Measurements from ENCODE around the gene PALB2.
A peak's percentile ranks its signal among the peaks of the same experiment; 100 is the strongest.

PALB2 gene

GRCh38 chr16:23556881-23557778, 84.0 kb downstream of the PALB2 start, which contains the start of the genes EARS2 and UBFD1:
TSS of gene EARS2 (minus strand) at chr16:23557350. CDS start at chr16:23557343, 7 bp downstream.
TSS of gene UBFD1 (plus strand) at chr16:23557727. CDS start at chr16:23557743, 16 bp downstream.
- no peak for TF ChIP-seq ZNF274 (IDR thresholded peaks at IDR 0.05; ENCODE audit: low read depth, low read length)
- H3K4me3 ChIP-seq (ENCODE audit: low read length): peak within 1 kb of the TSS; percentile 90

DNA sequence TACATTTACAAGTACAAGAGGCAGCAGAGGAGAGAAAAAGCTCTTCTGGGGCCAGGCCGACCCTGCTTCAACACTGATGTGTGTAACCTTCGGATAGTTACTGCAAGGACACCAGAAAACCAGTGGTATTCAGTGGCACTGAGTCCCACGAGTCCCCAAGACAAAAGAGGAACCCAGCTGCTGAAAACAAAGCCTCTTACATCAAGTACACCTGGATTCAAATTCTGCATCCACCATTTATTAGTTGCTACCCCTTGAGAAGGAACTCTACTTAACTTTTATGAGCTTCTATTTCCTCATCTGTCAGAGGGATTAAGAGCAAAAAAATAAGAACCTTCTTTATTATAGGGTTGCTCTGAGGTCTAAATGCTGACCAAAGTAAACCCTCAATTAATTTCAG, 86.6 kb downstream of the PALB2 start:
- TF ChIP-seq ZNF274 (IDR thresholded peaks at IDR 0.05; ENCODE audit: low read depth, low read length): no peak
- H3K4me3 ChIP-seq (ENCODE audit: low read length): no peak overlapping the region

Measured in GM08714 (cell line).